Gastrocnemius medialis (tissue), 4 donors: ENCODE measurements around the gene CLEC3B.

ENCODE experiments used
- POLR2A ChIP-seq, 2 donors: fragments of 450-650 bp; IDR thresholded peaks; one replicate each; pipeline ENCODE4 v1.6.1; 2017; ENCODE audit warnings: antibody characterized with exemption in 2 of 2, mild to moderate bottlenecking in 2 of 2, moderate library complexity in 2 of 2
- TF ChIP-seq, protein P1 (sequence below), 5 experiments: fragments of 450-650 bp in 3 of 5; fragments of 200-600 bp in 2 of 5; sonication (generic) in 2 of 5; IDR thresholded peaks in 4 of 5; conservative IDR thresholded peaks in 1 of 5; 1 replicate in 4 of 5; 2 replicates in 1 of 5; pipeline ENCODE4 v1.5.1; 2016 to 2019; ENCODE audit warnings: antibody characterized with exemption in 5 of 5, mild to moderate bottlenecking in 3 of 5, moderate library complexity in 3 of 5

DNA sequence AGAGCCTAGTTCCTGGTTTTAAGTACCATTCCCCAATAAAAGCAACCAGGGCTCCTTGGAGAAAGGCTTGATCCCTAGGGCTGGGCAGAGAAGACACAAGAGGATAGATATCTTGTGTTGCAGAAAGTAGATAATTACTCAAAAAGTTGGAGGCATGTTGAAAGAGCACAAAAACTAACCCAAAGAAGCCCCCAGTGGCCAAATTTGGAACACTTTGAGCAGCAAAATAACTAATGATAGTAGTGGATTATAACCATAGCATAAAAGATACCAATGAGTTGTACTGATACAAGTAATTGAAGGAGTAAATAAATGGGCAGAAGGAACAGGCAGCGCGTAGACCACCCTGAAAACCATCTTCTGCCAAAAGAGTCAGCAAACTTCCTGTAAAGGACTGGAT, 38.0 kb upstream of the CLEC3B start:
- TF ChIP-seq POLR2A (IDR thresholded peaks at IDR 0.05) = no peak
- TF ChIP-seq, protein P1, sequence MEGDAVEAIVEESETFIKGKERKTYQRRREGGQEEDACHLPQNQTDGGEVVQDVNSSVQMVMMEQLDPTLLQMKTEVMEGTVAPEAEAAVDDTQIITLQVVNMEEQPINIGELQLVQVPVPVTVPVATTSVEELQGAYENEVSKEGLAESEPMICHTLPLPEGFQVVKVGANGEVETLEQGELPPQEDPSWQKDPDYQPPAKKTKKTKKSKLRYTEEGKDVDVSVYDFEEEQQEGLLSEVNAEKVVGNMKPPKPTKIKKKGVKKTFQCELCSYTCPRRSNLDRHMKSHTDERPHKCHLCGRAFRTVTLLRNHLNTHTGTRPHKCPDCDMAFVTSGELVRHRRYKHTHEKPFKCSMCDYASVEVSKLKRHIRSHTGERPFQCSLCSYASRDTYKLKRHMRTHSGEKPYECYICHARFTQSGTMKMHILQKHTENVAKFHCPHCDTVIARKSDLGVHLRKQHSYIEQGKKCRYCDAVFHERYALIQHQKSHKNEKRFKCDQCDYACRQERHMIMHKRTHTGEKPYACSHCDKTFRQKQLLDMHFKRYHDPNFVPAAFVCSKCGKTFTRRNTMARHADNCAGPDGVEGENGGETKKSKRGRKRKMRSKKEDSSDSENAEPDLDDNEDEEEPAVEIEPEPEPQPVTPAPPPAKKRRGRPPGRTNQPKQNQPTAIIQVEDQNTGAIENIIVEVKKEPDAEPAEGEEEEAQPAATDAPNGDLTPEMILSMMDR (IDR thresholded peaks at IDR 0.05 in 4 of 5, conservative IDR thresholded peaks at IDR 0.05 in 1 of 5) = peak in 1 of 5 experiments; percentile 18
